H1 (cell line): ENCODE measurements around the gene TCEA2. TPM values are rescaled to one million over a fixed set of nuclear protein-coding genes. Genes with fewer than 3 reads are reported as not detected.

Experiments used
- CTCF ChIA-PET: fragments of 300-600 bp; sonication (Branson Sonifier 250); formaldehyde crosslinking; loops from one replicate; lab custom pipeline; 2021; ENCODE audit not compliant: partially characterized antibody; lab: Charles Lee
- POLR2A ChIA-PET: fragments of 300-600 bp; sonication (Branson Sonifier 250); formaldehyde crosslinking; loops from one replicate; lab custom pipeline; 2021; ENCODE audit warnings: inconsistent platforms; ENCODE audit not compliant: partially characterized antibody; lab: Charles Lee
- DNase-seq, 2 experiments: peaks; one replicate each; pipeline versions ENCODE4 v3.0.0 to v3.0.0-alpha.2; 2010 to 2022; ENCODE audit warnings: low spot score in 2 of 2, low read depth in 1 of 2, mixed read lengths in 1 of 2
- FAIRE-seq: peaks from 2 replicates; lab custom pipeline; 2011; peaks lifted over from hg19 to GRCh38; lab: Jason Lieb, UNC
- H2AFZ ChIP-seq: 2 replicates; pipeline ENCODE4 v1.8.1; 2012; ENCODE audit warnings: low read length, inconsistent platforms
- H2AK5ac ChIP-seq: 2 replicates; pipeline ENCODE4 v1.6.1; 2013; ENCODE audit warnings: low read depth, low read length
- H2BK120ac ChIP-seq: replicated peaks from 2 replicates; pipeline ENCODE3; 2013; ENCODE audit warnings: low read depth, low read length, inconsistent platforms
- H2BK12ac ChIP-seq: 2 replicates; pipeline ENCODE4 v1.6.1; 2013; ENCODE audit warnings: low read depth, low read length
- H2BK15ac ChIP-seq: 2 replicates; pipeline ENCODE4 v1.6.1; 2013; ENCODE audit warnings: low read length
- H2BK20ac ChIP-seq: 2 replicates; pipeline ENCODE4 v1.6.1; 2013; ENCODE audit warnings: low read length
- H2BK5ac ChIP-seq: 2 replicates; pipeline ENCODE4 v1.6.1; 2013; ENCODE audit warnings: low read depth, low read length
- H3K14ac ChIP-seq: 2 replicates; pipeline ENCODE4 v1.6.1; 2013; ENCODE audit warnings: inconsistent platforms; ENCODE audit not compliant: insufficient read length
- H3K18ac ChIP-seq: 2 replicates; pipeline ENCODE4 v1.6.1; 2013; ENCODE audit warnings: low read length; ENCODE audit errors: extremely low read depth
- H3K23ac ChIP-seq: 2 replicates; pipeline ENCODE4 v1.6.1; 2013; ENCODE audit warnings: inconsistent platforms; ENCODE audit not compliant: insufficient read length
- H3K23me2 ChIP-seq: 2 replicates; pipeline ENCODE4 v1.6.1; 2013; ENCODE audit warnings: low read depth, low read length
- H3K27ac ChIP-seq: 2 replicates; pipeline ENCODE4 v1.6.1; 2011; ENCODE audit warnings: low read depth, low read length, inconsistent platforms
- H3K27me3 ChIP-seq, 4 experiments: replicated peaks in 1 of 4; 1 replicate in 1 of 4; 2 replicates in 3 of 4; pipeline versions ENCODE4 v1.6.1 to v1.8.1; 2011 to 2013; ENCODE audit warnings: low read length in 3 of 4, mild to moderate bottlenecking in 3 of 4, inconsistent platforms in 2 of 4, mixed read lengths in 2 of 4, moderate library complexity in 1 of 4; ENCODE audit not compliant: control insufficient read depth in 3 of 4, insufficient read depth in 3 of 4; ENCODE audit errors: extremely low read depth in 1 of 4
- H3K36me3 ChIP-seq, 4 experiments: 2 replicates each; pipeline versions ENCODE4 v1.6.1 to v1.8.1; 2011 to 2013; ENCODE audit warnings: mild to moderate bottlenecking in 4 of 4, low read length in 3 of 4, moderate library complexity in 2 of 4, control low read depth in 1 of 4, inconsistent platforms in 1 of 4; ENCODE audit not compliant: insufficient read depth in 4 of 4, control insufficient read depth in 2 of 4
- H3K4ac ChIP-seq: replicated peaks from 2 replicates; pipeline ENCODE3; 2013; ENCODE audit warnings: low read length, low read depth, mixed read lengths, inconsistent platforms; ENCODE audit not compliant: insufficient read length
- H3K4me1 ChIP-seq, 4 experiments: replicated peaks in 1 of 4; 1 replicate in 1 of 4; 2 replicates in 3 of 4; pipeline versions ENCODE4 v1.6.1 to v1.8.1; 2011 to 2013; ENCODE audit warnings: low read length in 3 of 4, inconsistent platforms in 2 of 4, mixed read lengths in 1 of 4; ENCODE audit not compliant: insufficient read depth in 4 of 4, control insufficient read depth in 3 of 4
- H3K4me2 ChIP-seq, 2 experiments: 2 replicates each; pipeline versions ENCODE4 v1.6.1 to v1.8.1; 2011 to 2013; ENCODE audit warnings: low read depth in 2 of 2, low read length in 2 of 2, control low read depth in 1 of 2, inconsistent platforms in 1 of 2, mild to moderate bottlenecking in 1 of 2; ENCODE audit not compliant: insufficient read depth in 1 of 2
- H3K4me3 ChIP-seq, 4 experiments: fragments of 200-600, 300-600 bp in 1 of 4; sonication (generic), shearing (Covaris generic), sonication (Bioruptor Twin) in 1 of 4; 2 replicates each; pipeline versions ENCODE4 v1.5.1 to v1.8.1; 2011 to 2016; ENCODE audit warnings: low read length in 4 of 4, low read depth in 3 of 4, control low read depth in 2 of 4, inconsistent platforms in 2 of 4, mild to moderate bottlenecking in 2 of 4, mixed read lengths in 1 of 4, moderate library complexity in 1 of 4; ENCODE audit not compliant: insufficient read depth in 2 of 4; ENCODE audit errors: extremely low read depth in 1 of 4
- H3K56ac ChIP-seq: replicated peaks from 2 replicates; pipeline ENCODE3; 2013; ENCODE audit warnings: low read depth, mild to moderate bottlenecking, mixed read lengths, low read length, inconsistent platforms; ENCODE audit not compliant: insufficient read length
- H3K79me1 ChIP-seq: 2 replicates; pipeline ENCODE4 v1.6.1; 2013; ENCODE audit warnings: low read depth, low read length, control low read depth
- H3K79me2 ChIP-seq, 2 experiments: 2 replicates each; pipeline versions ENCODE4 v1.6.1 to v1.8.1; 2012 to 2013; ENCODE audit warnings: low read length in 2 of 2, mild to moderate bottlenecking in 2 of 2, inconsistent platforms in 1 of 2; ENCODE audit not compliant: insufficient read depth in 2 of 2, control insufficient read depth in 1 of 2
- H3K9ac ChIP-seq, 4 experiments: replicated peaks in 1 of 4; 1 replicate in 1 of 4; 2 replicates in 3 of 4; pipeline versions ENCODE4 v1.6.1 to v1.8.1; 2011 to 2013; ENCODE audit warnings: low read depth in 3 of 4, low read length in 3 of 4, control low read depth in 2 of 4, mild to moderate bottlenecking in 2 of 4, moderate library complexity in 2 of 4, inconsistent platforms in 1 of 4; ENCODE audit errors: extremely low read depth in 1 of 4
- H3K9me3 ChIP-seq, 2 experiments: 2 replicates each; pipeline versions ENCODE4 v1.6.1 to v1.8.1; 2012 to 2013; ENCODE audit warnings: mild to moderate bottlenecking in 2 of 2, moderate library complexity in 2 of 2, control low read depth in 1 of 2, inconsistent platforms in 1 of 2, low read depth in 1 of 2, low read length in 1 of 2, mixed read lengths in 1 of 2; ENCODE audit not compliant: insufficient read depth in 2 of 2
- H4K20me1 ChIP-seq, 2 experiments: replicated peaks in 1 of 2; 2 replicates each; pipeline versions ENCODE3 to v1.8.1; 2011 to 2013; ENCODE audit warnings: inconsistent platforms in 2 of 2, low read length in 2 of 2, mild to moderate bottlenecking in 1 of 2; ENCODE audit not compliant: insufficient read depth in 2 of 2, control insufficient read depth in 1 of 2
- H4K5ac ChIP-seq: 2 replicates; pipeline ENCODE4 v1.6.1; 2013; ENCODE audit warnings: low read length, low read depth, mixed read lengths, inconsistent platforms; ENCODE audit not compliant: insufficient read length
- H4K8ac ChIP-seq: 2 replicates; pipeline ENCODE4 v1.8.0; 2013; ENCODE audit warnings: mild to moderate bottlenecking, moderate library complexity, low read length, inconsistent platforms; ENCODE audit not compliant: insufficient read depth; ENCODE audit errors: extremely low read depth
- H4K91ac ChIP-seq: replicated peaks from 2 replicates; pipeline ENCODE3; 2013; ENCODE audit warnings: low read length, mixed read lengths, inconsistent platforms; ENCODE audit not compliant: insufficient read length
- WGBS, 2 experiments: shearing (Covaris generic) in 1 of 2; methylation state at CpG; one replicate each; pipeline versions ENCODE4 v1.1.6 to v1.1.7; 2013 to 2015; ENCODE audit warnings: low lambda C conversion rate in 2 of 2, mixed read lengths in 2 of 2, inconsistent platforms in 1 of 2, low coverage in 1 of 2, missing lambda C conversion rate in 1 of 2; ENCODE audit not compliant: insufficient replicate concordance in 2 of 2, insufficient coverage in 1 of 2, insufficient read length in 1 of 2; ENCODE audit errors: extremely low coverage in 1 of 2, missing lambda C conversion rate in 1 of 2; 5-methylcytosine and 5-hydroxymethylcytosine counted together
- polyA plus RNA-seq, 7 experiments: library from polyadenylated mRNA; depleted of rRNA in 3 of 7; stranded (reverse) in 5 of 7; unstranded in 2 of 7; fragments of >200 nt in 5 of 7; fragments of 200-250 nt in 2 of 7; gene quantifications; 1 replicate in 5 of 7; 2 replicates in 1 of 7; 4 replicates in 1 of 7; pipeline versions ENCODE4 v1.2.1 to v1.2.3, GENCODE V29; 2011 to 2013; ENCODE audit warnings: missing spikeins in 2 of 7, mixed read lengths in 2 of 7
- total RNA-seq: library from RNA; stranded (reverse); fragmentation: NEBNext Ultra II Directional; extraction: Animal tissue kit (Norgen Biotek cat#: 25700); gene quantifications from 2 replicates; pipeline ENCODE4 v1.2.1, GENCODE V29; 2021

TCEA2 gene
- total and polyA plus RNA-seq, 2 of the 8 experiments (the other 6 are each of a cell fraction or from before 2014, with no cell fraction given), result 41.4 to 42.3 TPM

DNA sequence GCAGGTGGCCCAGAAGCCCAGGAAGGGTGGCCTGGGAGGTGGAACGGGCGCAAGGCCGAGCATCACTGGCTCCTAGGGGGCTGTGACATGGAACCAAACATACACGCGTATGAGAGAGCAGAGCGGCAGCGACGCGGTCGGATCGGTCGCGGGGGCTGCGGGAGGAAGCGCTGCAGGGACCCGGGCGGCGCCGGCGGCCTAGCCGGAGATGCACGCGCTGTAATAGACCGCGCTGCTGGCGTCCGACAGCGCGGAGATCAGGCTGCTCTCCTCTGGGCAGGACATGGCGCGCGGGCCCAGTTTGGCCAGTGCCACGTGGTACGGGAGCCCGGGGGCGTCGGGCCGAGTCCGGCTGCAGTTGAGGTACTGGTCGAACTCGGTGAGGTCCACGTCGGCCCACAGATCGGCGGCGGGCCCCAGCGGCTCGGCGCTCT lies 15.0 kb upstream of the TCEA2 start:
- Histone ChIP-seq H3K36me3 (peaks cover 0 to 10% (median 0%) of the 10 kb centered on the region in 4 experiments; a peak in 1 of 8 replicates), H3K14ac (no peak overlapping the region), H4K20me1 (no peaks in the 10 kb centered on the region), H3K23me2 (peaks cover 4% of the 10 kb centered on the region; the same call in 1 of the 2 replicates), H3K79me1 (no peaks in the 10 kb centered on the region), H2BK15ac (no peak overlapping the region), H3K4ac (no peak overlapping the region), H2AK5ac (no peak overlapping the region), H3K56ac (no peak overlapping the region), H3K79me2 (no peaks in the 10 kb centered on the region), H3K27me3 (peaks cover 44 to 80% (median 67%) of the 10 kb centered on the region in 4 experiments), H3K27ac (no peak overlapping the region), H2BK5ac (no peak overlapping the region), H4K8ac (peak overlapping the region; percentile 89; the same call in 1 of the 2 replicates), H4K91ac (no peak overlapping the region), H3K9me3 (no peaks in the 10 kb centered on the region), H3K4me1 (peaks cover 0 to 28% (median 7%) of the 10 kb centered on the region in 4 experiments; a peak in 6 of 7 replicates), H3K9ac (no peak overlapping the region), H3K23ac (no peak overlapping the region), H3K4me3 (peak overlapping the region; percentile 1 to 50 (median 18); a peak in 5 of 8 replicates), H2BK120ac (no peak overlapping the region), H2BK20ac (no peak overlapping the region), H2BK12ac (no peak overlapping the region), H3K18ac (peak overlapping the region; percentile 48), H4K5ac (no peak overlapping the region), H3K4me2 (peak overlapping the region; percentile 50 to 66), H2AFZ (no peak overlapping the region)
- POLR2A ChIA-PET, result interaction anchor here (1.5 kb wide), 1 partner anchor 10 kb away, joined by 3 read pairs; no protein-coding TSS in a partner anchor
- CTCF ChIA-PET, result no interaction called here
- peak in 1 of 2 experiments; percentile 69 for DNase-seq
- 10% methylated on average over 32 of the region's 49 CpGs; no CpG with 5 or more reads in 1 of the 2 experiments for WGBS, 2 experiments
- FAIRE-seq, result no peak
